ENCODE results near the gene SMAD3. TPM values are rescaled to one million over a fixed set of nuclear protein-coding genes. Genes with fewer than 3 reads are reported as not detected.

The SMAD3 gene
- total RNA-seq, 2 donors from 2014 or later: 19.7 to 52.4 TPM

GRCh38 chr15:67207555-67208207, 142.3 kb downstream of the SMAD3 start:
- 97 to 99% methylated on average over 3 of the region's 3 CpGs for WGBS, 2 donors

GRCh38 chr15:67208396-67208795, 143.0 kb downstream of the SMAD3 start:
- Histone ChIP-seq H3K27ac (no peak overlapping the region), H3K36me3 (replicated peaks in 1 of 2; ENCODE audit: insufficient read depth in 1 of 2, low read depth in 2 of 2) (no peaks in the 10 kb centered on the region), H3K4me3 (no peak overlapping the region), H3K9me3 (no peaks in the 10 kb centered on the region), H3K27me3 (no peaks in the 10 kb centered on the region), H3K4me1 (no peaks in the 10 kb centered on the region)
- TF ChIP-seq CTCF (IDR thresholded peaks at IDR 0.05) (no peak), POLR2A (IDR thresholded peaks at IDR 0.05) (no peak)
- WGBS, 2 donors: 64 to 88% methylated on average over 2 of the region's 2 CpGs
- intact Hi-C loops (cut with DNase I): no loop called here
- ATAC-seq: no peak
- no peak for DNase-seq

More at GRCh38 chr15:67207555-67208207, 142.3 kb downstream of the SMAD3 start:
- H3K27ac ChIP-seq: no peak overlapping the region
- no peak overlapping the region for H3K4me3 ChIP-seq
- H3K4me1 ChIP-seq: no peaks in the 10 kb centered on the region
- TF ChIP-seq CTCF (IDR thresholded peaks at IDR 0.05) (no peak), POLR2A (IDR thresholded peaks at IDR 0.05) (no peak)
- H3K27me3 ChIP-seq: no peaks in the 10 kb centered on the region
- DNase-seq: no peak
- intact Hi-C loops (cut with DNase I): no loop called here
- H3K9me3 ChIP-seq: no peaks in the 10 kb centered on the region
- no peak for ATAC-seq
- H3K36me3 ChIP-seq (replicated peaks in 1 of 2; ENCODE audit: insufficient read depth in 1 of 2, low read depth in 2 of 2): no peaks in the 10 kb centered on the region

- Histone ChIP-seq H3K27me3 (no peaks in the 10 kb centered on the region), H3K36me3 (replicated peaks in 1 of 2; ENCODE audit: insufficient read depth in 1 of 2, low read depth in 2 of 2) (no peaks in the 10 kb centered on the region), H3K27ac (no peak overlapping the region), H3K4me1 (no peaks in the 10 kb centered on the region), H3K4me3 (no peak overlapping the region), H3K9me3 (no peaks in the 10 kb centered on the region)
- 95 to 96% methylated on average over 5 of the region's 5 CpGs for WGBS, 2 donors
- ATAC-seq (no peak), DNase-seq (no peak)
- no peak for TF ChIP-seq CTCF (IDR thresholded peaks at IDR 0.05)
- no peak for TF ChIP-seq POLR2A (IDR thresholded peaks at IDR 0.05)
- intact Hi-C loops (cut with DNase I): no loop called here
These were observed 145.3 kb downstream of the SMAD3 start for GRCh38 chr15:67210555-67211168.

GRCh38 chr15:67212684-67213367, 147.4 kb downstream of the SMAD3 start:
- Histone ChIP-seq H3K36me3 (replicated peaks in 1 of 2; ENCODE audit: insufficient read depth in 1 of 2, low read depth in 2 of 2) (no peaks in the 10 kb centered on the region), H3K27ac (no peak overlapping the region), H3K4me3 (no peak overlapping the region), H3K9me3 (no peaks in the 10 kb centered on the region), H3K4me1 (no peaks in the 10 kb centered on the region), H3K27me3 (no peaks in the 10 kb centered on the region)
- 94 to 97% methylated on average over 4 of the region's 4 CpGs for WGBS, 2 donors
- DNase-seq (no peak), ATAC-seq (no peak)
- intact Hi-C loops (cut with DNase I): no loop called here
- TF ChIP-seq POLR2A (IDR thresholded peaks at IDR 0.05): no peak
- no peak for TF ChIP-seq CTCF (IDR thresholded peaks at IDR 0.05)

All from body of pancreas (tissue), 4 donors.